PFSK-1 (cell line): ENCODE measurements around the gene EXOC4.

ENCODE experiments used
- FOXP2 ChIP-seq: optimal IDR thresholded peaks from 2 replicates; pipeline ENCODE3; 2011; ENCODE audit warnings: borderline replicate concordance, control low read depth, inconsistent platforms; ENCODE audit not compliant: insufficient read depth; ENCODE audit errors: extremely low read length, extremely low read depth
- POLR2AphosphoS5 ChIP-seq: IDR thresholded peaks from 2 replicates; pipeline ENCODE4 v1.6.1; 2012; ENCODE audit warnings: low read depth, mild to moderate bottlenecking, control low read depth, low read length, moderate library complexity
- SIN3A ChIP-seq: IDR thresholded peaks from 2 replicates; pipeline ENCODE4 v1.6.1; 2012; ENCODE audit warnings: mild to moderate bottlenecking, low read length, moderate library complexity, borderline replicate concordance; ENCODE audit not compliant: insufficient read depth
- TAF1 ChIP-seq: IDR thresholded peaks from 2 replicates; pipeline ENCODE4 v1.6.1; 2012; ENCODE audit warnings: low read length, control low read depth, borderline replicate concordance; ENCODE audit not compliant: insufficient read depth
- TF ChIP-seq, protein P1 (sequence below), 2 experiments: IDR thresholded peaks; 2 replicates each; pipeline versions ENCODE4 v1.6.1 to v1.8.0; 2011 to 2012; ENCODE audit warnings: low read depth in 2 of 2, low read length in 2 of 2, control low read depth in 1 of 2, inconsistent platforms in 1 of 2, mild to moderate bottlenecking in 1 of 2, moderate library complexity in 1 of 2; ENCODE audit not compliant: insufficient read depth in 1 of 2

EXOC4 gene

DNA sequence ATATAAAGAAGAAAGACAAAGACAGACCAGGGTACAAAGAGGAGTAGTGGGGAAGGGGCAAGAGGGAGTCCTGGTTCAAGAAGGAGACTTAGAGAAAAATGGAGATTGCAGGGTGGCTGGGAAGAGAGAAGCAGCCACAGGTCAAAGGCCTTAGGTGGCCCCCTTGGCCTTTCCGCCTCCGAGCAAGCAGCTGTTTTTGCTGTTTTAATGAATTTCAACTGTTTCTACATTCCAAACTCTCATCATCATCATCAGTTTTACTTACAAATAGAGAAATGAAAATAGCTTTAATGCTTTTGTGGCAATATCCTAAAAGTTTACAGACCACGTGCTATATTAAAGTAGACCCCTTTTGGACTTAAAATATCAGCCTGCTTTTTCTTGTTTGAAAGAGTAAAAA, 399.7 kb downstream of the EXOC4 start:
- no peak for TF ChIP-seq POLR2AphosphoS5
- TF ChIP-seq FOXP2, result no peak
- TF ChIP-seq, protein P1, sequence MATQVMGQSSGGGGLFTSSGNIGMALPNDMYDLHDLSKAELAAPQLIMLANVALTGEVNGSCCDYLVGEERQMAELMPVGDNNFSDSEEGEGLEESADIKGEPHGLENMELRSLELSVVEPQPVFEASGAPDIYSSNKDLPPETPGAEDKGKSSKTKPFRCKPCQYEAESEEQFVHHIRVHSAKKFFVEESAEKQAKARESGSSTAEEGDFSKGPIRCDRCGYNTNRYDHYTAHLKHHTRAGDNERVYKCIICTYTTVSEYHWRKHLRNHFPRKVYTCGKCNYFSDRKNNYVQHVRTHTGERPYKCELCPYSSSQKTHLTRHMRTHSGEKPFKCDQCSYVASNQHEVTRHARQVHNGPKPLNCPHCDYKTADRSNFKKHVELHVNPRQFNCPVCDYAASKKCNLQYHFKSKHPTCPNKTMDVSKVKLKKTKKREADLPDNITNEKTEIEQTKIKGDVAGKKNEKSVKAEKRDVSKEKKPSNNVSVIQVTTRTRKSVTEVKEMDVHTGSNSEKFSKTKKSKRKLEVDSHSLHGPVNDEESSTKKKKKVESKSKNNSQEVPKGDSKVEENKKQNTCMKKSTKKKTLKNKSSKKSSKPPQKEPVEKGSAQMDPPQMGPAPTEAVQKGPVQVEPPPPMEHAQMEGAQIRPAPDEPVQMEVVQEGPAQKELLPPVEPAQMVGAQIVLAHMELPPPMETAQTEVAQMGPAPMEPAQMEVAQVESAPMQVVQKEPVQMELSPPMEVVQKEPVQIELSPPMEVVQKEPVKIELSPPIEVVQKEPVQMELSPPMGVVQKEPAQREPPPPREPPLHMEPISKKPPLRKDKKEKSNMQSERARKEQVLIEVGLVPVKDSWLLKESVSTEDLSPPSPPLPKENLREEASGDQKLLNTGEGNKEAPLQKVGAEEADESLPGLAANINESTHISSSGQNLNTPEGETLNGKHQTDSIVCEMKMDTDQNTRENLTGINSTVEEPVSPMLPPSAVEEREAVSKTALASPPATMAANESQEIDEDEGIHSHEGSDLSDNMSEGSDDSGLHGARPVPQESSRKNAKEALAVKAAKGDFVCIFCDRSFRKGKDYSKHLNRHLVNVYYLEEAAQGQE (IDR thresholded peaks at IDR 0.05; ENCODE audit: insufficient read depth in 1 of 2, low read depth in 2 of 2, low read length in 2 of 2), result no peak
- TF ChIP-seq TAF1, result no peak
- no peak for TF ChIP-seq SIN3A

DNA sequence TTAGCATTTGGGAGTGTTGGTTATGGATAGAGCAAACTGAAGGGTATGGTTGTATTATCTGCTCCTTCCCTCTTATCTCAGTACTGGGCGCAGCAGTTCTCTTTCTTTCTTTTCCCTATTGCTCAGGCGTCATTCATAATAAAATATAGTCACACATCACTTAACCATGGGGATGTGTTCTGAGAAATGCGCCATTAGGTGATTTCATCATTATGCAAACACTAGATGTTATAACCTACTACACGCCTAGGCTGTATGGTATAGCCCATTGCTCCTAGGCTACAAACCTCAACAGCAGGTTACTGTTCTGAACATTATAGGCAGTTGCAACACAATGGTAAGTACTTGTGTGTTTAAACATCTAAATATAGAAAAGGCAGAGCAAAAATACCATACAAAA, 401.7 kb downstream of the EXOC4 start:
- TF ChIP-seq FOXP2 (no peak), SIN3A (no peak), POLR2AphosphoS5 (no peak), TAF1 (no peak)
- TF ChIP-seq, protein P1 (IDR thresholded peaks at IDR 0.05; ENCODE audit: insufficient read depth in 1 of 2, low read depth in 2 of 2, low read length in 2 of 2), result no peak

DNA sequence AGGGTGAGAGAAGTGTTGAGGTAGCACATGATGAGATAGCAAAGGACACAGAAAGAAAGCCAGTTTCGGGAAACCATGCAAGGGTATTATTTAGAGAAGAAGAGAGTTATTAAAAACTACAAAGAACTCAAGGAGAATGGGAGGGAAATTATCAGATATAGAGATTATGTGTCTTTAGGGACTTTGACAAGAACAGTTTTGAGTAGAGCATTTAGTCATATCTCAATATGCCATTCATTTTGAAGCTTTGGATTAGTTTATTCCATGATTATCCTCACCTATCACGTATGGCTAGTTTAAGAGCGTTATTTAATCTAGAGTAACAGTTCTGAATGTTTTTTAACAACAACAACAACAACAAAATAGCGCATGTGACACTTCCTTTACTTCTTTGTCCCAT, 409.4 kb downstream of the EXOC4 start:
- TF ChIP-seq, protein P1 (IDR thresholded peaks at IDR 0.05; ENCODE audit: insufficient read depth in 1 of 2, low read depth in 2 of 2, low read length in 2 of 2), result no peak

DNA sequence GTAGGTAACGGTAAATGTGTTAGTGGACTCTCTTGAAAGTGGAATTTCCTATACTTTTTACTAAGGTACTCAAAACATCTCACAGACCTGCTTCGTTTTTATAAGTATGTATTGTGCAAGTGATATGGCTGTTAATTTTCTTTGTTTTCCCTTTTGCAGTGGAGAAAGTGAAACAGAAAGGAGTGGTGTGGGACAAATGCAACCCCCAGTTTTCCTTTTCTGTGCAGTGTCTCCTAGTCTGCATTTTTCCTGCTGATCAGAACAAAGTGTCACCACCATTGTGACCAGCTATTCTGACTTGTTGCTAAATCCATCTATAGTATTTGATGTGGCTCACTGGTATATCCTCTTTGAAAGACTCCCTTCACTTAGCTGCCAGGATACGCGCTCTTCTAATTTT, 410.0 kb downstream of the EXOC4 start:
- no peak for TF ChIP-seq SIN3A
- TF ChIP-seq TAF1, result no peak
- TF ChIP-seq, protein P1 (IDR thresholded peaks at IDR 0.05; ENCODE audit: insufficient read depth in 1 of 2, low read depth in 2 of 2, low read length in 2 of 2), result no peak
- no peak for TF ChIP-seq FOXP2
- no peak for TF ChIP-seq POLR2AphosphoS5

DNA sequence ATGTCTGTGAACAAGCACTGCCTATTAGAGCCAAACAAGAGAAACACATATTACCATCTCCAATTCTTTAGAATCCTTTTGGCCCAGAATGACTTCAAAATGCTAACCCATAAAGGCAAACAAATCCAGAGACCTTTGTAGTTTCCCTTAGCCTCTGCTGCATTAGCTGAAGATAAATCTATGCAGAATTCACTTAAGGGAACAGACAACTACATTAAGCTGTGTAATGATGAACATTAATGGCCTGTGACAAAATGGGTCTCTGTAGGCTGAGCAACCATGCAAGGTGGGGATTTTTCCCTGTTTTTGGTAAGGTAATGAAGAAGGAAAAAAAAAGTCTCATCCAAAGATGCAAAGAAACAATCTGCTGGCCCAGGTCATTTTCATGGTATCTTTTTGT, 411.6 kb downstream of the EXOC4 start:
- TF ChIP-seq POLR2AphosphoS5, result no peak
- TF ChIP-seq FOXP2, result no peak
- no peak for TF ChIP-seq TAF1
- no peak for TF ChIP-seq SIN3A
- TF ChIP-seq, protein P1 (IDR thresholded peaks at IDR 0.05; ENCODE audit: insufficient read depth in 1 of 2, low read depth in 2 of 2, low read length in 2 of 2), result no peak
